ENCODE results near the gene LIPC.

LIPC gene

GRCh38 chr15:58458076-58458475 is 26.3 kb downstream of the LIPC start:
- peak; percentile 89 for DNase-seq (ENCODE audit: low spot score)

DNA sequence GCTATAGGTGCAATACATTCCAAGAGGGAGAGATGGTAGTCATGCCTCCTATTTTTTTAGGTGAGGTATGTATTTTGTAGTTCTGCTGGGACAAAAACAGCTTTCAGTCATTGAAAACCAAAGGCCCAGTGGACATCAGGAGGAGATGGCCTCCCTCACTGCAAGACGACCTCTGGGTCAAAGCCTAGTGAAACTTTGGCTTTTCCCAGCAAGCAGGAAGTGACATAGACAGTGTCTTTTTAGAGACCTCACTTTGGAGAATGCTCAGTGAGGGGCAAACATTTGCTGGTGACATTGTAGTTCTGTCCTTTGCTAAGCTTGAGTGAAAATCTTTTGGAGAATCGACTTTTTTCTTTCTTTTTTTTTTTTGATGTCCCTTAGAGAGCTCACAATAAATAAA is 27.3 kb downstream of the LIPC start:
- no peak for DNase-seq (ENCODE audit: low spot score)

DNA sequence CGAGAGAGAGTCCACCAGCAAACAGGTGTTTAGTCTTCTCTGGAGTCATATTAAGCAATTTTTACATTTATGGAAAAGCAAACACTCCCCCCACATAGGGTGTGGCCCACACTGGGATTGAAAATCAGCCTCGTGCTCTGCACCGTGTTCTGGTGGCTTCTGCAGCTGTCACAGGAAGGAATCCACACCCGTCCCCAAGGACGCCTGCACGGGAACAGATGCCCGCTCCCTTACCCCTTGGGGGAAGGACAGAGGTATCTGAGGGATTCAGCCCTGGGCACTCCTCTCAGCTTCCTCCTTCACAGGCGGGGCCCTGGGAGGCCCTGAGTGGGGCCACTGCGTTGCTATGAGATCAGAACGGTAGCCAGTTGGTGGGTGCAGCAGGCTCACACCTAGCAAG is 27.8 kb downstream of the LIPC start:
- DNase-seq (ENCODE audit: low spot score), result no peak

GRCh38 chr15:58460116-58460790 is 28.5 kb downstream of the LIPC start:
- no peak for DNase-seq (ENCODE audit: low spot score)

DNA sequence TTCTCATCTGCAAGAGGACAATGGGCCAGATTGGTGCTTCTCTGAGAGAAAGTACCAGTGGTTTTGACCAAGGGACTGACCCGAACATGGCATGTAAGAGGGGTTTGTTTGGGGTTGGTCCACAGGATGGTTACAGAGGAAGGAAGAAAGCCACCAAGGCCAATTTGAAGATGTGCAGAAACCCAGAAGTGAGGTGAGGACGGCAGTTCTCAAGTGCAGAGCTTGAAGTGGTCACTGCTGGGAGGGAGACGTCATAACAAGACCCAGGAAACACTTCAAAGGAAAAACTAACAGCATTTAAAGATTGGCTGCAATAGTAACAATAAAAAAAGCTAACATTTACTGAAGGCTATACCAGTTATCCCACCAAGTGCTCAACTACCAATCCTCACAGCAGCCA is 29.1 kb downstream of the LIPC start:
- no peak for DNase-seq (ENCODE audit: low spot score)

DNA sequence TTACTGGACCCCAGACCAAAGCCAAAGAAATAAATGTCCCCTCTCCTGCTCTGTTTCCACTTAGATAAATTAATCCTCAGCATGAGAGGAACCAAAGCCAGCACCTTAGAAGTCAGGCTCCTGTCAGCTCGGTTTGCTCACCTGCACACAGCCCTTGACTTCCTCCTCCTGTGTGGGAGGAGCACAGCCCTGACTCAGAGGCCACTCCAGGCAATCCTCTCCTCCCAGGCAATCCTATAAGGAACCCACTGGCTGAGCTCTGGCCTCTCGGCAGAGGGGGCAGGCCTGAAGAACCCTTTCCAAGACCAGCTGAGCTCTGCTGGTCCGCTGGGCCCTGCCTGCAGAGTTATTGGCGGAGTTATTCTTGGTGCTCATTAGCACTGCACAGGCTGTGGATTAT is 30.8 kb downstream of the LIPC start:
- no peak for DNase-seq (ENCODE audit: low spot score)

GRCh38 chr15:58462973-58463663 is 31.3 kb downstream of the LIPC start:
- no peak for DNase-seq (ENCODE audit: low spot score)

DNA sequence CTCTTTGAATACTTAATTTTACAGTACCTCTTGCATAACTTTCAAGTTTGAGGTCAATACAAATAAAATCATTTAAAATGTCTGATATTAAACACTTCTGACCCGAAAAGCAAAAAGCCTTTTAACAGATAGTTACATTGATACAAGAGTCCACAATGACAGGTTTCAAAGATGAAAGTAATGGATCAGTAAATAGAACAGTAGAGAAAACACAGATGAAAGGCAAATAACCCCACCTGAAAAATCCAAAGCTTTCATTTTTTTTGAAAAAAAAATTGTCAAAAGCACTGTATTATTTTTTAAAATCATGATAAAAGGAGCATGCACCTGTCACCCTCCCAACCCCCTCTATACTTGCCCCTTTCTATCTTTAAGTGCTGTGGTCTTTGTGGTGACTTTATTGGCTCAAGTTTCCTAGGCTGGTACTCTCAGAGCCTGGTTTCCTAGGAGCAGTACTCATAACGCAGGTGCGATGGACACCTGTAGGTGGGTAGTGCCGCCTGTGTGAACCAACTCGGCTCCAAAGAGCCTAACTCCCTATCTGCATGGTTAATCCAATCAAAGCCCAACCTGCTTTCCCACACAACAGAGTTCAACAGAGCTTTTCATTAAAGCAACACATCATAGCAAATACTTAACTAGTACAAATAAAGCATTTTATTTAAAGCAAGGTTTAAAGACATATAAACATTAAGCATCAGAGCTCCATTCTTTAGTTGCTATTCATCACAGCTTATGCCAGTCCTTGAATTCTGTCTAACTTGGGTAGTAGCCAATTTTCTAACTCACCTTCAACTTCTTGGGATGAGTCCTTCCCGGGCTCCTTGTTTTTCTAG is 32.2 kb downstream of the LIPC start:
- no peak for DNase-seq (ENCODE audit: low spot score)

DNA sequence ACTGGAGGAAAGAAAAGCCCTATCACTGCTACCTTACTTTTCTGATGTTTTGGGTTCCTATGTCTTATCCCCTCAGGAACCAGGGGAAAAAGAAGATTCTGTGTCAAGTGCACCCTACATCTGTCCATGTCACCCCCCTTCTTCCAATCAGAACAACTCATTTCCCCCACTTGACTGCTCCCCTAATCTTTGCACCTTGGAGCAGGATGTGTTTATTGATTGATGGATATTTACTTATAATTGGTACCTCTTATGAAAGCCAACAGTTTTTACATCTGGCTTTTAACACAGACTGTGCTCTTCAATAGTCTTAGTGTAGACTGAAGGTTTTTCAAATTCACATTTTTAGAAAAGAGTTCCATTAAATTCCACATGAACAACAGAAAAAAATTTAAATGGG is 33.3 kb downstream of the LIPC start:
- no peak for DNase-seq (ENCODE audit: low spot score)

DNA sequence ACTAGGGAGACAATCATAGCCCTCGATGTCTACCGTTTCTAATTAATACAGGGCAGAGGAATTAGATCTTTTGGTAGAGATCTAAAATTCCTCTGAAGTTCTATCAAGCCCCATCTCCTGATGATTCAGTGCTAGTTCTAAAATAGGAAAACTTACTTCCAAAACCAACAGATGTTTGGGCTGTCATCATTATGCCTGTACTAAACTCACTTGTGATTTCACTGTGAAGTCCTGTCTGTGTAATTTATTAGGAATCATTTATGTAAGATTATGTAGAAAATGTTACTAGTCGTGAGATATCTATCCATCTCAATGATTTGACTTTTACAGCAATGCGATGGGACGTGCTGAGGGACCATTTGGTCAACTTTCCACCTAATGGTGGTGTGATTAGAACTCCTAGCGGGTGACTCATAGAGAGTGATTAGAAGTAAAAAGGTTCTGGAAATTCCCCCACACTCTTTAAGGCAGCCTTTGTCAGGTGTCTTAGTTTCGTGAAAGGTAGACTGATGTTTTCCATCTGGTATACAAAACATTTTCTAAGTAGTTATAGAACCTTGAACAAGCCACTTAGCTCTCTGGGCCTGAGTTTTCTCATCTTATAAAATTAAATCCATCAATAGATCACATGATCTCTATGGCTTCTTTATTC is 34.2 kb downstream of the LIPC start:
- DNase-seq (ENCODE audit: low spot score), result no peak

- DNase-seq (ENCODE audit: low spot score), result no peak
Measured at GRCh38 chr15:58466566-58466965, 34.8 kb downstream of the LIPC start.

GRCh38 chr15:58467121-58467721 is 35.4 kb downstream of the LIPC start:
- DNase-seq (ENCODE audit: low spot score), result no peak

GRCh38 chr15:58467722-58468423 is 36.1 kb downstream of the LIPC start:
- no peak for DNase-seq (ENCODE audit: low spot score)

DNA sequence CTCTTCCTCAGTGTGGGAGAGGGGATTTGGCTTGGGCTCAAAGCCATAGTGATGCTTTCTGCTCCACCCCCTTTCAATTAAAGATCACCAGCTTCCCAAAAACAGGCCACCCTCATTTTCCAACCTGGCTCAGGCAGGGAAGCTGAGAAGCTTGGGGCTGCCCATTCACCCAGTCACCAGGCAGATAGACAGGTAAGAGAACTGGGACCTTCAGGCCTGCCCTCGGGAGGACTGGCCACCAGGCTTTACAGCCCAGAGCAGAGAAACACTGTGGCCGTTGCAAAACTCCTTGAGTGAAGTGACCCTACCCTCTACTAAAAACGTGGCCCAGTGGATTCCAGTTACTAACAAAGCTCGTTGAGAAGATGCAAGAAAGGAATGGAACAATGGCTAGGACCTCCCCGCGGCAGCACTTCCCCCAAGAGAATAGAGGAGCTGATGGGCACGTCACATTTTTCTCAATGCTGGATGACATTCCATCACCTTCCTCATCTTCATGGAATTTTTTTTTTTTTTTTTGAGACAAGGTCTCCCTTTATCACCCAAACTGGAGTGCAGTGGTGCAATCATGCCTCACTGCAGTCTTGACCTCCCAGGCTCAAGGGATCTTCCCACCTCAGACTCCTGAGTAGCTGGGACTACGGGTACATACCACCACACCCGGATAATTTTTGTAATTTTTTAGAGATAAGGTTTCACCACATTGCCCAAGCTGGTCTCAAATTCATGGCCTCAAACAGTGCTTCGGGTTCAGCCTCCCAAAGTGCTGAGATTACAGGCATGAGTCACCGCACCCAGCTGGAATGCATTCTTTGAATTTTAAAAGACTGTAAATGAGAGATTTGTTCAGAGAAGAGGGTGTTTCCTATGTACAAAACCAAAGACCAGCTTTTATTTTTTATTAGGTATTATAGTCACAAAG is 37.9 kb downstream of the LIPC start:
- peak; percentile 60 for DNase-seq (ENCODE audit: low spot score)

GRCh38 chr15:58471348-58471747 is 39.6 kb downstream of the LIPC start:
- no peak for DNase-seq (ENCODE audit: low spot score)

- DNase-seq (ENCODE audit: low spot score), result no peak
Measured at GRCh38 chr15:58472221-58472620, 40.4 kb downstream of the LIPC start.

DNA sequence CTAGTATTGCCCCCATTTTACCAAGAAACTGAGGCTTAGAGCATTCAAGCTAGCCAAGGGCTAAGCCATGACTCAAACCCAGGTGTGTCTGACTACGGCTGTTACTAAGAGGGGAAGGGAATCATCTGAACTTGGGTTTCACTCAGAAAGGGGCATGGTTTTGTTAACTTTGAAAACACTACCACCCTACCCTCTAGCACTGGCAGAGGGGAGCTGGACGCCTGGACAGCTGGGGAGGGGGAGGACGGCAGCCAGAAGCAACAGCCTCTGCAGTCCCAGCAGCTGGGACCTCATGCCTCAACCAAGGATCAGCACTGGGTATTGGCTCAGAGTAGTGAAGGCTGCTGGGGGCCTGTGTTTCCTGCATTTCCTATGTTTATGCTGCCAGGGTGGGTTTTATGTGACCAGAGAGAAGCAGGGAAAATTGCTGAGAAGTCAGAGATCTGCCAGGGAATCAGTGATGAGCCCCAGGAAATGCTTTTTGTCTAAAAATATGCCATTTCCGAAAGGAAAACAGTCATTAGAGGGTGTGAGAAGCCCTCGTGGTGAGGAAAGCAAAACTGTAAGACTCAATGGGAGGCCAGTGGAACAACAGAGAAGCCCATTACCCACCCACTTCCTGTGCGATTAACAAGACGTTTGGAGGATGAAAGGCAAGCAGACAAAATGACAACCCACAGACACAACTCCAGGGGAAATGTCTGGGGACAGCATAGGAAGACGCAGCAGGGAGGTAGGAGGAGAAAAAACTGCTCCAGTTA is 41.2 kb downstream of the LIPC start:
- peak; percentile 82 for DNase-seq (ENCODE audit: low spot score)

- peak; percentile 62 for DNase-seq (ENCODE audit: low spot score)
Measured at GRCh38 chr15:58473724-58474123, 41.9 kb downstream of the LIPC start.

GRCh38 chr15:58474741-58475323 is 43.0 kb downstream of the LIPC start:
- no peak for DNase-seq (ENCODE audit: low spot score)

Measured in kidney capillary endothelial cell (primary cell).